GM10248 (cell line): ENCODE data around the gene BTF3L4.
"Not testable (repeated sequence)": the region's sequence is repeated elsewhere in the genome, so short reads cannot be mapped to it uniquely, and the experiment has no call there.

Experiments
- CTCF ChIA-PET: fragments of 300-600 bp; sonication (Branson Sonifier 250); formaldehyde crosslinking; extraction: SDS; loops from one replicate; lab custom pipeline; 2021; ENCODE audit warnings: antibody characterized with exemption; lab: Yijun Ruan, JAX
- POLR2A ChIA-PET: fragments of 350-650 bp; sonication (Branson Sonifier 250); formaldehyde crosslinking; extraction: SDS; loops from one replicate; lab custom pipeline; 2020; ENCODE audit warnings: antibody characterized with exemption; lab: Yijun Ruan, JAX
- DNase-seq: peaks from one replicate; pipeline ENCODE4 v3.0.0; 2012; ENCODE audit errors: extremely low spot score
- TF ChIP-seq, protein P1 (sequence below): IDR thresholded peaks from 2 replicates; pipeline ENCODE4 v1.5.1; 2012; ENCODE audit warnings: mild to moderate bottlenecking, low read depth; ENCODE audit errors: extremely low read depth, missing control alignments, control extremely low read depth

The BTF3L4 gene

DNA sequence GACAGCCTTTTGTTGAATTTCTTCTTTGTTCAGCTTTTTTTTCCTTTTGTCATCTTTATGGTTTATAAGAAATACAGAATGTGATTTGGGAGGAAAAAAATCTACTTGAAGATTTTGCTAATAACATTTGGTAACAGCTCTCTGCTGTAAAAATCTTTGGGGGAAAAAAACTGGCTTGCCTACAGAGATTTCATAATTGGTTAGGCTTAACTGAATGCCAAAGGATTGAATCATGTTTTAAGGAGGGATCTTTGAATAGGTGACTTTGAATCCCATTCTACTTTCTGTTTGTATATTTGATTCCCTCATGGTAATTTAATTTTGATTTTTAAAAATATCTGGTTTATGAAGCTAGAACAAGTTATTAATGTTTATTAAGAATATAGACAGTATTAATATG, 3.2 kb downstream of the BTF3L4 start:
- POLR2A ChIA-PET, result no interaction called here
- DNase-seq, result no peak
- CTCF ChIA-PET, result interaction anchor here (1.0 to 1.1 kb wide), 2 partner anchors 12 to 14 kb away, joined by 3 to 5 read pairs; no protein-coding TSS in a partner anchor
- TF ChIP-seq, protein P1, sequence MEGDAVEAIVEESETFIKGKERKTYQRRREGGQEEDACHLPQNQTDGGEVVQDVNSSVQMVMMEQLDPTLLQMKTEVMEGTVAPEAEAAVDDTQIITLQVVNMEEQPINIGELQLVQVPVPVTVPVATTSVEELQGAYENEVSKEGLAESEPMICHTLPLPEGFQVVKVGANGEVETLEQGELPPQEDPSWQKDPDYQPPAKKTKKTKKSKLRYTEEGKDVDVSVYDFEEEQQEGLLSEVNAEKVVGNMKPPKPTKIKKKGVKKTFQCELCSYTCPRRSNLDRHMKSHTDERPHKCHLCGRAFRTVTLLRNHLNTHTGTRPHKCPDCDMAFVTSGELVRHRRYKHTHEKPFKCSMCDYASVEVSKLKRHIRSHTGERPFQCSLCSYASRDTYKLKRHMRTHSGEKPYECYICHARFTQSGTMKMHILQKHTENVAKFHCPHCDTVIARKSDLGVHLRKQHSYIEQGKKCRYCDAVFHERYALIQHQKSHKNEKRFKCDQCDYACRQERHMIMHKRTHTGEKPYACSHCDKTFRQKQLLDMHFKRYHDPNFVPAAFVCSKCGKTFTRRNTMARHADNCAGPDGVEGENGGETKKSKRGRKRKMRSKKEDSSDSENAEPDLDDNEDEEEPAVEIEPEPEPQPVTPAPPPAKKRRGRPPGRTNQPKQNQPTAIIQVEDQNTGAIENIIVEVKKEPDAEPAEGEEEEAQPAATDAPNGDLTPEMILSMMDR, result no peak

DNA sequence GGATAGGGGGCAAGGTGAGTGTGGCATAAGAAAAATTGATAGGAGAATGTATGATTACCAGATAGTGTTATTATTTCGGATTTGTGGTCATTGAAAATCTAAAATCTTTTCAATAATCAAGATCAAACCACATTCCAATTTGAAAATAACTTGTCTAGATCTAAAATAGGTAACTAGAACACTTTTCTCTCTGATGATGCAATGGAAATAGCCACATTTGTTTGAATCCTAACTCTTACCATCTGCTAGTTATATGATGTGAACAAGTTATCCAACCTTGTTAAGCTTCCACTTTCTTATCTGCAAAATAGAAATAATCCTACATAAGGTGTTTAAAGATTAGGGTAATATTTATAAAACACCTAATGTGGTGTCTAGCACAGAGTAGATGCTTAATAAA, 3.8 kb downstream of the BTF3L4 start:
- no peak for DNase-seq
- CTCF ChIA-PET, result interaction anchor here (0.7 to 1.5 kb wide), 3 partner anchors 12 to 27 kb away, joined by 3 to 8 read pairs (median 7); no protein-coding TSS in a partner anchor
- POLR2A ChIA-PET, result no interaction called here
- TF ChIP-seq, protein P1, result no peak

DNA sequence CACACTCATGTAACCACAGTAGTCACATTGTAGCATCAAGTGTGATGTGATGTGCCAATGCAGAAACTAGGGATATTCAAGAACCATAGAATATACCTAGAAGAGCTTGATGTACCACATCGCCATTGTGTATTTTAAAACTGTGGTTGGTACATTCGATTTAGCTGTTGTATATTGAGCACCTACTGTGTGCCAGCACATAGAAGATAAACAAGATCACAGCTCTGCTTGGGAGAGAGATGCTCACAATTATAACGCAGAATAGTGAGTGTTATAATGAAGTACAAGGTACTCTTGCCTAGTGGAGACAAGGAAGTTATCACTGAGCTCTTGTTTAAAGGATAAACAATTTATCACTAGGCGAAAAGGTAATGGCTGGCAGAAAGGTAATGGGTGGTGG, 4.7 kb downstream of the BTF3L4 start:
- CTCF ChIA-PET, result interaction anchor here (0.7 to 1.5 kb wide), 3 partner anchors 11 to 26 kb away, joined by 3 to 8 read pairs (median 7); no protein-coding TSS in a partner anchor
- no peak for DNase-seq
- POLR2A ChIA-PET, result interaction anchor here (0.6 kb wide), 1 partner anchor 29 kb away, joined by 3 read pairs; no protein-coding TSS in a partner anchor
- TF ChIP-seq, protein P1, result no peak

DNA sequence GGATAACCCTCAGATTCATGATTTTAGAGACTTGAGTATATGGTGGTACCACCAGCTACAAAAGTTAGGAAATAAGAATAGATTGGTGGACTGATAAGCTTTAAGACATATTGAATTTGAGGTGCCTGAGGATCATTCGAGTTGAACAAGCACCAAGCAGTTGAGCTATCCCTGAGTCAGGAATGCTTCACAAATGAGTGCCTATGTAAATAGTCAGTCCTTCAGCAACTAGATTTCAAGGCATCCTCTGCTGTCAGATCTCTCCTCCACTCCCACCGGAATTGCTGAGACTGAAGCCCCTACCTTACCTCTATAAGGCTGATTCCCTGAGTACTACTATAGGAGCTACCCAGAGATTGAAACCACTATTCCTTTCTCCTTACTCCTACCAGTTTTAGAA, 7.1 kb downstream of the BTF3L4 start:
- POLR2A ChIA-PET, result no interaction called here
- CTCF ChIA-PET, result interaction anchor here (1.0 kb wide), 1 partner anchor 10 kb away, joined by 3 read pairs; no protein-coding TSS in a partner anchor
- TF ChIP-seq, protein P1, result no peak
- DNase-seq, result no peak

DNA sequence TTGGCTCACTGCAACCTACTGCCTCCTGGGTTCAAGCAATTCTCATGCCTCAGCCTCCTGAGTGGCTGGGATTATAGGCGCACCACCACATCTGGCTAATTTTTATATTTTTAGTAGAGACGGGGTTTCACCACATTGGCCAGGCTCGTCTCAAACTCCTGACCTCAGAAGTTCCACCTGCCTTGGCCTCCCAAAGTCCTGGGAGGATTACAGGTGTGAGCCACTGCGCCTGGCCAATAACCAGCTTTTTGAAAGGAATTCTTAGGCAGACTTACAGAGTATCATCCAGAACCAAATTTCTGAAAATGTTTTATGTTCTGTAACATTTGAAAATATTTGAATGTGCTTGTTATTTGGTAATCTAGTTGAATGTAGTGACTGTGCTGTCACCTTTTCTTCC, 14.6 kb downstream of the BTF3L4 start:
- ChIA-PET CTCF (interaction anchor here (1.0 to 2.3 kb wide), 7 partner anchors 10 to 41 kb away, joined by 3 to 8 read pairs (median 3); partner anchors contain the start of genes BTF3L4 and TXNDC12), POLR2A (no interaction called here)
- DNase-seq, result no peak
- TF ChIP-seq, protein P1, result no peak

DNA sequence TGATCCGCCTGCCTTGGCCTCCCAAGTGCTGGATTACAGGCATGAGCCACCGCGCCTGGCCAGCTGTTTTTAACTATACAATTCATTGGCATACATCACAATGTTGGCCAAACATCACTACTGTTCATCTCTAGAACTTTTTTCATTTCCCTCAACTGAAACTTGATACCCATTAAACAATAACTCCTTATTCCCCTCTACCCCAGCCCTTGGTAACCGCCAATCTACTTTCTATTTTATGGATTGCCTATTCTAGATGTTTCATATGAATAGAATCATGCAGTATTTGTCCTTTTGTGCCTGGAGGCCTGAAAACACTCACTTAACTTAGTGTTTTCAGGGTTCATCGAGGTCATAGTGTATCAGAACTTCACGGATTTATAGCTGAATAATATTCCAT, 16.2 kb downstream of the BTF3L4 start:
- CTCF ChIA-PET, result interaction anchor here (1.0 to 2.3 kb wide), 6 partner anchors 9 to 224 kb away, joined by 3 to 8 read pairs (median 5); no protein-coding TSS in a partner anchor
- DNase-seq, result no peak
- TF ChIP-seq, protein P1, result no peak
- POLR2A ChIA-PET, result interaction anchor here (0.7 to 1.3 kb wide), 2 partner anchors 10 to 16 kb away, joined by 3 to 4 read pairs; partner anchors contain the start of gene BTF3L4

DNA sequence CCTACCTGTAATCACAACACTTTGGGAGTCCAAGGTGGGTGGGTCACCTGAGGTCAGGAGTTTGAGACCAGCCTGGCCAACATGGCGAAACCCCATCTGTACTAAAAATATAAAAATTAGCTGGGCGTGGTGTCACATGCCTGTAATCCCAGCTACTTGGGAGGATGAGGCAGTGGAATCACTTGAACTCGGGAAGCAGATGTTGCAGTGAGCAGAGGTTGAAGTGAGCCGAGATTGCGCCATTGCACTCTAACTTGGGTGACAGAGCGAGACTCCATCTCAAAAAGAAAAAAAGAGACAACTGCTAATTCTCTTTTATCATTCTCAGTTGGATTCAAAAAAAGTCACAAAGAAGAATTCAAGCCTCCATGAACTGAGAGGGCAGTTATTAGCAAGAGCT, 21.2 kb downstream of the BTF3L4 start:
- POLR2A ChIA-PET, DNase-seq: not testable (repeated sequence)
- CTCF ChIA-PET, result interaction anchor here (1.0 kb wide), 1 partner anchor 20 kb away, joined by 3 read pairs; no protein-coding TSS in a partner anchor
